GM19023 (cell line): Measurements from ENCODE around the gene DOP1B.
"Not testable (repeated sequence)": the region's sequence is repeated elsewhere in the genome, so short reads cannot be mapped to it uniquely, and the experiment has no call there.

ENCODE experiments used
- ATAC-seq: cut with Tn5 transposase; IDR thresholded peaks from one replicate; pipeline ENCODE4 v1.9.1; 2021; ENCODE audit warnings: mild to moderate bottlenecking, moderate library complexity; ENCODE audit not compliant: unreplicated experiment

Gene DOP1B, protein sequence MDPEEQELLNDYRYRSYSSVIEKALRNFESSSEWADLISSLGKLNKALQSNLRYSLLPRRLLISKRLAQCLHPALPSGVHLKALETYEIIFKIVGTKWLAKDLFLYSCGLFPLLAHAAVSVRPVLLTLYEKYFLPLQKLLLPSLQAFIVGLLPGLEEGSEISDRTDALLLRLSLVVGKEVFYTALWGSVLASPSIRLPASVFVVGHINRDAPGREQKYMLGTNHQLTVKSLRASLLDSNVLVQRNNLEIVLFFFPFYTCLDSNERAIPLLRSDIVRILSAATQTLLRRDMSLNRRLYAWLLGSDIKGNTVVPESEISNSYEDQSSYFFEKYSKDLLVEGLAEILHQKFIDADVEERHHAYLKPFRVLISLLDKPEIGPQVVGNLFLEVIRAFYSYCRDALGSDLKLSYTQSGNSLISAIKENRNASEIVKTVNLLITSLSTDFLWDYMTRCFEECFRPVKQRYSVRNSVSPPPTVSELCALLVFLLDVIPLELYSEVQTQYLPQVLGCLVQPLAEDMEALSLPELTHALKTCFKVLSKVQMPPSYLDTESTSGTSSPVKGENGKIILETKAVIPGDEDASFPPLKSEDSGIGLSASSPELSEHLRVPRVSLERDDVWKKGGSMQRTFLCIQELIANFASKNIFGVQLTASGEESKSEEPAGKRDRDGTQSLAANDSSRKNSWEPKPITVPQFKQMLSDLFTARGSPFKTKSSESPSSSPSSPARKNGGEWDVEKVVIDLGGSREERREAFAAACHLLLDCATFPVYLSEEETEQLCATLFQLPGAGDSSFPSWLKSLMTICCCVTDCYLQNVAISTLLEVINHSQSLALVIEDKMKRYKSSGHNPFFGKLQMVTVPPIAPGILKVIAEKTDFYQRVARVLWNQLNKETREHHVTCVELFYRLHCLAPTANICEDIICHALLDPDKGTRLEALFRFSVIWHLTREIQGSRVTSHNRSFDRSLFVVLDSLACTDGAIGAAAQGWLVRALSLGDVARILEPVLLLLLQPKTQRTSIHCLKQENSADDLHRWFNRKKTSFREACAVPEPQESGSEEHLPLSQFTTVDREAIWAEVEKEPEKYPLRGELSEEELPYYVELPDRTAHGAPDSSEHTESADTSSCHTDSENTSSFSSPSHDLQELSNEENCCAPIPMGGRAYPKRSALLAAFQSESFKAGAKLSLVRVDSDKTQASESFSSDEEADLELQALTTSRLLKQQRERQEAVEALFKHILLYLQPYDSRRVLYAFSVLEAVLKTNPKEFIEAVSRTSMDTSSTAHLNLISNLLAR (N-terminal part only)

DNA sequence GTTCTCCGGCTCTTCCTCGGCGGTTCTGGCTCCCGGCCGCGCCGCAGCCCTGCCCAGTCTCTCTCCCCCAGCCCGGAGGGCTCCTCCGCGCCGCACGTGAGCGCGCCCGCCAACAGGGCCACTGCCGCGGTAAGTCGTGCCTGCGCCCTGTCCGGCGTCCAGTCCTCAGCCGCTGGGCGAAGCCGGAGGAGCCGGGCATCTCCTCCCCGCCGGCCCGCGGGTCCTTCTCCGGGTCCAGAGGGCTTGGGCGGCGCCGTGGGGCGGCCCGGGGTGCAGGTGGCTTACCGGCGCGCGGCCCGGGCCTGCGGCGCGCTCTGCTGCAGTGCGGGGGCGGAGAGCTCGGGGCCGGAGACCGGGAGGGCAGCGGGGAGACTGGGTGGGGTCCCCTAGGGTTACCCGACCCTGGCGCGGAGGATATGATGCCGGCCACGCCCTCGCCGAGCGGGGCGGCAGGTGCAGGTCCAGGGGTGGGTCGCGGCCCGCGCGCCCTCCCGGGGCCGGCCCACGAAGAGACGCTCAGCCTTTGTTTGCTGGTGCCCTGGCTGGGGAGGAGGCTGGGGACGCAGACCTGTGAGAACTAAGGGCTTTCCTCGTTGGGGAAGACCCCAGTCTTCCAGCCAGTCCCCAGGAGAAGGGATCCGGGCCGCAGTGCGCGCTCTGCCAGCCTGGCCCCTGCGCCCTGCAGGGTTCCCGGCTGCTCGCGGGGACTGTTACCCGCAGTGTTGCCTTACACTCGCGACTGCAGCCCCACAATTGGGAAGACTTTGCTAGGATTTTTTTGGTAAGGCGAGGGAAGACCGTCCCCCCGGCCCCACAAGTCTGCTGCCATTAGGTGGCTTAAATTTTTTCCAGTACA, at the start of gene DOP1B:
DOP1B (plus strand) TSS at position 10 of the 856 bp plus-strand sequence. CDS start 7,910 bp downstream, outside the sequence.
- ATAC-seq = peak; percentile 26

DNA sequence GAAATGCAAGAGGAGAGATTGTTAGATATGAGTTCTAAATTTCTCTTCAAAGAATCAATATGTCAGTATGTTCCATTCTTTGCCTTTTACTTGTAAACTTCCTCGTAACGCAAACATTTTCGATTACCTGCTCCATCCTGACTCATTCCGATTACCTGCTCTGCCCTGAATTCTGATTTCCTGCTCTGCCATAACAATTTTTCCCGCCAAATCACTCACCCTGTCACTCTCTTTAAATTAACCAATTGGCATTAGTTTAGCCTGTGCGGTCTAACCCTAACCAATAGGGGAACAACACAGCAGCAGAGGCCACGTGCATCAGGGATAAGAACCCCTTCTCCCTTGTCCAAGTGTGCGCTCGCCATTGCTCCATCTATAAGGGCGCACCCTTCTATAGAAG, 46.8 kb upstream of the DOP1B start:
- ATAC-seq = no peak

DNA sequence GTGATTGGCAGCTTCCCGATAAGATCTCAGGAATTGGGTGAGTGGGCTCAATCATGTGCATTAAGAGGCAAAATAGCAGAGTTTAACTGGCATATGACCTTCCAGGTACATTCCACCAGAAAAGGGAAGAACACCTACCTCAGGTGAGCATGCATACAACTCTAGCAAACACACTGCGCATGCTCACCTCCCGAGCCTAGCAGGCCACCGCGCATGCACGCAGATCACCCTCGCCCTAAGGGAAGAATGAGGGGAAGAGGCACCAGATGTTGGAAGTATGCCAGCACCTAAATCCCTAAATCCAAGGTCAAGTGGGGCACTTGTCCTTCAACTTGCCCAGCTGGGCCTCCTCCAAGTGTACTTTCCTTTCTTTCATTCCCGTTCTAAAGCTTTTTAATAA, 45.4 kb upstream of the DOP1B start:
- no peak for ATAC-seq

DNA sequence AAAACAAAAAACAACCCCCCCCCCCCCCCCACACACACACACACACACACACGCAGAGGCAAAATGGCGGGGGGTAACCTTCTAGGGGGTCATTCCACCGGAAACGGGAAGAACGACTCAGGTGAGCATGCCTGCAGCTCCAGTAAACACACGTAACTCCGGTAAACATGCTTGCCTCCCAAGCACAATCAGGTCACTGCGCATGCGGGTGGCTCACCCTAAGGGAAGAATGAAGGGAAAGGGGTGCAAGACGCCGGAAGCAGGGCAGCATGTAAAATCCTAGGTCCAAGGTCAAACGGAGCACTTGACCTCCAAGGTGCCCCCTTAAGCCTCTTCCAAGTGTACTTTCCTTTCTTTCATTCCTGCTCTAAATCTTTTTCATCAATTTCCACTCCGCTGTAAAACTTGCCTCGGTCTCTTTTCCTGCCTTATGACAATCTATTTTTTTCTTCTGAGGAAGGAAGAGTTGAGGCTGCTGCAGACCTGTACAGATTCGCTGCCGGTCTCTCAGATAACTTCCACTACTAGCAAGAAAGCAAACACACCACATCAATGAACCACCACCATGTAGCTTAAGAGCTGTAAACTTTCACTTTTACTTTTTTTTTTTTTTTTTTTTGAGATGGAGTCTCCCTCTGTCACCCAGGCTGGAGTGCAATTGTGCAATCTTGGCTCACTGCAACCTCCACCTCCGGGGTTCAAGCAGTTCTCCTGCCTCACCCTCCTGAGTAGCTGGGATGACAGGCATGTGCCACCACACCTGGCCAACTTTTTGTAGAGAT, 42.8 kb upstream of the DOP1B start:
- ATAC-seq = no peak

DNA sequence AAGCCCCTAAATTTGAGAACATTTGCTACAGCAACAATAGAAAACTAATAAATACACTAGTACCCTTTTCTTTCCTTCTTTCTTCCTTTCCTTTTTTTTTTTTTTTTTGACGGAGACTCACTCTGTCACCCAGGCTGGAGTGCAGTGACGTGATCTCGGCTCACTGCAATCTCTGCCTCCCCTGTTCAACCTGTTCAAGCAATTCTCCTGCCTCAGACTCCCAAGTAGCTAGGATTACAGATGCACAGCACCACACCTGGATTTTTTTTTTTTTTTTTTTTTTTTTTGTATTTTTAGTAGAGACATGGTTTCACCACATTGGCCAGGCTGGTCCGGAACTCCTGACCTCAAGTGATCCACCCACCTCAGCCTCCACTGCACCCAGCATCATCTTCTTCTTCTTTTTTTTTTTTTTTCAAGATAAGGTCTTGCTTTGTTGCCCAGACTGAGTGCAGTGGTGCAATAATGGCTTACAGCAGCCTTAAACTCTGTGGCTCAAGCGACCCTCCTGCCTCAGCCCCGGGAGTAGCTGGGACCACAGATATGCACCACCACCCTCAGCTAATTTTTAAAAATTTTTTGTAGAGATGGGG, 41.4 kb upstream of the DOP1B start:
- ATAC-seq = no peak

DNA sequence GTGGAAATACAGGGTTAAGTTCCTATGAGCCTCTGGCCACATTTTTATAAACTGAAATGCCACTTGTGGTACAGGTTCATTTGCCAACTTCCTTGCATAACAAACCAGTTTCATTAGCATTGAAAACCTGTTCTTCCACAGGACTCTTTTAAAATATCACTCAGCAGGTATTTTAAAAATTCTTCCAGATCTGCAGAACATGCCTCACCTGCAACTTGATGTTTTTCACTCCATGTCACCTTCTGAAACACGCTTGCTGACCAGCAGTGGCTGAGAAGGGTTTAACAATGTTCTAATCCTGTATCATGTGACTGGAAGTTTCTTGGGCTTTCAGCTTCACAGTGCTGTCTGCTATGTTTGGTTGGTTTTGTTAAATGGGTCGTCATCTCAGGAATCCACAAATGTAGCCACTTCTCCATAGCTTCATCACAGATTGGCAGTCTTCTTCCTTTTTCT, 39.3 kb upstream of the DOP1B start:
- ATAC-seq = no peak

DNA sequence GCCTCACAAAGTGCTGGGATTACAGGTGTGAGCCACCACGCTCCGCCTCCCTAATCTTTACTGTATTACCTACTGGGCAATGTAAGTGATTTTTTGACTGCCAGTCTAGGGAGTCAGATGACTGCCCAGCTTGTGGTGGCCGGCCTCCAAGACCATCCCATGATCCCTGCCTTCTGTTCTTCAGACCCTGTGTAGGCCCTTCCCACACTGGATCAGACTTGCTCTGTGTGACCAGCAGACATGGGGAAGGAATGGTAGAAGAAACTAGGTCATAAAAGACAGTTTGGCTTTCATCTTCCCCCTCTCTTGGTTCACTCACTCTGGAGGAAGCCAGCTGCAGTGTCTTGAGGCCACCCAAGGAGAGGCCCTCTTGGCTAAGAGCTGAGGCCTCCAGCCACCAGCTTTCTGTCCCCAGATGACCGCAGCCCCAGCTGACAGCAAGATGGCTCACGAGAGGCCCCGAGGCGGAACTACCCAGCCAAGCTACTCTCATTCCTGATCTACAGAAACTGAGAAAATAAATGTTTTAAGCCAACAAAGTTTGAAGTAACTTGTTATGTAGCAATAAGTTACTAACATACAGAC, 36.2 kb upstream of the DOP1B start:
- no peak for ATAC-seq

DNA sequence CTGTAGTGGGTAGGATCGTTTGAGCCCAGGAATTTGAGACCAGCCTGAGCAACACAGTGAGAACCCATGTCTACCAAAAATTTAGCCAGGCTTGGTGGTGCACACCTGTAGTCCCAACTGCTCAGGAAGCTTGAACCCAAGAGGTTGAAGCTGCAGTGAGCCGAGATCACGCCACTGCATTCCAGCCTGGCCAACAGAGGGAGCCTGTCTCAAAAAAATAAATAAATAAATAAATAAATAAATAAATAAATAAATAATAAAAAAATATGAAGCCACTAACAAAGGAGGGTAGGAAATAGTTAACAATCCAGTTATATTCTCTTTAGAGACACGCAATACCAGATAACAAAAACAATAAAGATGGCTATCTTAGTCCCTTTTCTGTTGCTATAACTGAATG, 33.6 kb upstream of the DOP1B start:
- no peak for ATAC-seq

DNA sequence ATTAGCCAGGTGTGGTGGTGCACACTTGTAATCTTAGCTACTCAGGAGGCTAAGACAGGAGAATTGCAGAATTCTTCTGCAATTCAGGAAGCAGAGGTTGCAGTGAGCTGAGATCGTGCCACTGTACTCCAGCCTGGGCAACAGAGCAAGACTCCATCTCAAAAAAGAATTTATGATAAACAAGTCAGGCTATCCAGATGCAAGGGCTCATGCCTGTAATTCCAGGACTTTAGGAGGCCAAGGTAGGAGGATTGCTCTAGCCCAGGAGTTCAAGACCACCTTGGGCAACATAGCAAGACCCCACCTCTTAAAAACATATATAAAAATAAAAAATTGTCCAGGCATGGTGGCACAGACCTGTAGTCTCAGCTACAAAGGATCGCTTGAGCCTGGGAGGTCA, 32.2 kb upstream of the DOP1B start:
- no peak for ATAC-seq

DNA sequence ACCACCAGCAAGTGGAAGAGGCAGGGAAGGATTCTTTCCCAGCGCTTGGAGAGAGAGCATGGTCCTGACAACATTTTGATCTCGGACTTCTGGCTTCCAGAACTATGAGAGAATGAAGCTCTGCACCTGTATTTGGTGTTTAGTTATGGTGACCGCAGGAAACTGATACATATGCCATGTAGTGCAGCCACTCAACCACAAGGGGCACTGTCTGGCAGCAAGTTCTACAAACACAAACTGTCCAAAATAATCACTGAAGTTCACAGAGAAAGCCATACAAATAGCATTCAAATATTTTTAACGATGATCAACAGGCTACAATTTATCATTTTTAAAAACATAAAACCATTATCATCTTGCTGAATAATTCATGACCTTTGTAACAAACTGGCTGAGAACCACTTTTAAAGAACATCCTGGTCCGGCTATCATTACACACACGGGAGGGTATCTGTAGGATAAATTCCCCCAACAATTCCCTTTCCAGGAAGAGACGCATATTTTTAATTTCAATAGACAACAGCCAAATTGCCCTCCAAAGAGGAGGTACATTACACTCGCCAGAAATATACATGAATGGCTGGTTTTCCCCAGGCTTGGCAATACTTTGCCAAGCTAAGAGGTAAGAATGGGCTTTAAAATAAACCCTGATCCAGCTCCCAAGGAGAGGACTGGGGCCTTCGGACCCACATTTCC, 31.0 kb upstream of the DOP1B start:
- ATAC-seq = no peak

DNA sequence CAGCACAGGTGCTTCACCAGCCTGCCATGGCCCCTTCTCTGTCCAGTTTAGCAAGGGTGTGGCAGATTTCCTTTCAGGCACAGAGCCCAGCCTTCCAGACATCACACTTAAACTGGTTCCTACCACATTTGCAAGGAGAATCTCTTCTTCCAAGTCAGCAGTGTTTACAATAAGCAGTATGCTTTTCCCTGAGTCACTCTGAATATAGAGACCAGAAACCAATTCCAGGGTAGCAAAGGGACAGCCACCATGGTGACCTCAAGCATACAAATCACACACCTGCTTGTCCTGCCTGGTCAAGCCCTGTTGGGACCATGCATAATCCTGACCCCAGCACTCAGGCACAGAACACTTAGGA, 30.4 kb upstream of the DOP1B start:
- no peak for ATAC-seq

DNA sequence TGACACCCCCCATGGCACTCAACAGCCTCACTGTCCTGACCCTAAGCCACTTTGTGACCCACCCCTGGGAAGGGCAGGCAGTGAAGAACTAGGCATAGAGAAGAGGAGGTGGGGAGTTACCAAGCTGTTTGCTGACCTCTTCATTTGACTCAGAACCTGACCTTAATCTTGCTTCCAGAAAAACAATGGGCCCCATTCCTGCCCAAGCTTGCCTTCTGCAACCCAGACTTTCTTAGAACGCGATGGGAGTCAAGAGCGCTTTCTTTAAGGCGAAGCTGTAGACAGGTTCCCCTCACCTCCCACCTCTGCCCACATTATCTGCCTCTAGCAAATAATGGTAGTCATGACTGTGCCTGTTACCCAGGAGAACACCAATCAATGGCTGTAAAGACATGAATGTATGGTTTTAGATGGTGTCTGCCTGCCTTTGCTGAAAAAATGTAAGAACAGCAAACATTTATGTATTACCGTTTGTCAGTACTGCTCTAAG, 30.0 kb upstream of the DOP1B start:
- ATAC-seq = no peak

DNA sequence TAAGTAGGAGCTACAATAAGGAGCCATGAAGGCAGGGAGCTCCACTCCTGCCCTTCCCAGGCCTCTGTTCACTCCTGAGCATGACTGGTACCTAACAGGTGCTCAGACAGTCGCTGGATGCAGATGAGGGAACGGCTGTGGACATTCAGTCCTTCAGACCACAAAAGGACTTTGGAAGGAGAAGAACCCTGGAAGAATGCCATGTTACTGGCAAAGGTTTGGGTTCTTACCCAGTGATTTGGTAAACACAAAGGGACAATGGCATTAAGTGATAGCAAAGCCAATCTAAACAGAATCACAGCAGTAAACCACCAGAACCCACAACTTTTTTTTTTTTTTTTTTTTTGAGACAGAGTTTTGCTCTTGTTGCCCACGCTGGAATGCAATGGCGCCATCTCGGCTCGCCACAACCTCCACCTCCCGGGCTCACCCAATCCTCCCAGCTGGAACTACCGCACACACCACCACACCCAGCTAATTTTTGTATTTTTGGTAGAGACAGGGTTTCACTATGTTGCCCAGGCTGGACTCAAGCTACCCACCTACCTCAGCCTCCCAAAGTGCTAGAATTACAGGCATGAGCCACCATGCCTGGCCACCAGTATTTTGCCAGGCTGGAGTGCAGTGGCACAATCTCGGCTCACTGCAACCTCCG, 29.2 kb upstream of the DOP1B start:
- ATAC-seq = no peak

DNA sequence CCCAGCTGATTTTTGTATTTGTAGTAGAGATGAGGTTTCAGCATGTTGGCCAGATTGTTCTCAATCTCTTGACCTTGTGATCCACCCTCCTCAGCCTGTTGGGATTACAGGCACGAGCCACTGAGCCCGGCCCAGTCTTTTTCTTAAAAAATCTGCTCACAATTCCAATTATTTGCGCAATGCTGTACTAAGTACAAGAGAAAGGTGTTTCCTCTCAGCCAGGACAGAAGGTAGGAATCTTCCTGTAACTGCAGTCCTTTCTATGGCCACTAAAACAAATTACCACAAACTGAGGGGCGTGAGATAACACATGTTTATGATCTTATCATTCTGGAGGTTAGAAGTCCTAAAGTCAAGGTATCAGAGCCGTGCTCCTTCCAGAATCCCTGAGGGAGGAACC, 28.6 kb upstream of the DOP1B start:
- ATAC-seq = no peak

DNA sequence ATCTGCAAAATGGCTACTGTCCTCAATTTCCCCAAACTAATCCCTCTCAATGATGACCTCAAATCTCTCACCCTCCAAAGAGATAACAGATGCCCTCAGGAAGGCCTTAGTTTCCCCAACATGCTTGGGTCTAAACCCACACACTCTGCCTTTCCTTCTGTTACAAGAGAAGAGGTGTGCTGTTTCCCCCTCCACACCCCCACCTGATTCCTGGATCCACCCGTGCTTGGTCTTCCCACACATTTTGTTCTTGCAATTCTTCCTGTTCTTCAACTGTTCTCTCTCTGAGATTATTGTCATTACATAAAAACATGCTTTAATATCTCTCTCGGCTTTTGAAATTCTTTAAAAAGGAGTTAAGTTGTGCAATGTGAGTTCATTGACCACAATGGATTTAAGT, 27.4 kb upstream of the DOP1B start:
- ATAC-seq = no peak

DNA sequence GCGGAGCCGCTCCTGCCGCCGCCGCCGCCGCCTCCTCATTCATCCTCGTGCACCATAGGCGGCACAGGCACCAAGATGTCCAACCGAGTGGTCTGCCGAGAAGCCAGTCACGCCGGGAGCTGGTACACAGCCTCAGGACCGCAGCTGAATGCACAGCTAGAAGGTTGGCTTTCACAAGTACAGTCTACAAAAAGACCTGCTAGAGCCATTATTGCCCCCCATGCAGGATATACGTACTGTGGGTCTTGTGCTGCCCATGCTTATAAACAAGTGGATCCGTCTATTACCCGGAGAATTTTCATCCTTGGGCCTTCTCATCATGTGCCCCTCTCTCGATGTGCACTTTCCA, 26.2 kb upstream of the DOP1B start:
- not testable (repeated sequence) for ATAC-seq

DNA sequence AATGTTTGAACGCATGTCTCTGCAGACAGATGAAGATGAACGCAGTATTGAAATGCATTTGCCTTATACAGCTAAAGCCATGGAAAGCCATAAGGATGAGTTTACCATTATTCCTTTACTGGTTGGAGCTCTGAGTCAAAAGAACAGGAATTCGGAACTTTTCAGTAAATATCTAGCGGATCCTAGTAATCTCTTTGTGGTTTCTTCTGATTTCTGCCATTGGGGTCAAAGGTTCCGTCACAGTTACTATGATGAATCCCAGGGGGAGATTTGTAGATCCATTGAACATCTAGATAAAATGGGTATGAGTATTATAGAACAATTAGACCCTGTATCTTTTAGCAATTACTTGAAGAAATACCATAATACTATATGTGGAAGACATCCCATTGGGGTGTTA, 25.8 kb upstream of the DOP1B start:
- ATAC-seq = not testable (repeated sequence)

DNA sequence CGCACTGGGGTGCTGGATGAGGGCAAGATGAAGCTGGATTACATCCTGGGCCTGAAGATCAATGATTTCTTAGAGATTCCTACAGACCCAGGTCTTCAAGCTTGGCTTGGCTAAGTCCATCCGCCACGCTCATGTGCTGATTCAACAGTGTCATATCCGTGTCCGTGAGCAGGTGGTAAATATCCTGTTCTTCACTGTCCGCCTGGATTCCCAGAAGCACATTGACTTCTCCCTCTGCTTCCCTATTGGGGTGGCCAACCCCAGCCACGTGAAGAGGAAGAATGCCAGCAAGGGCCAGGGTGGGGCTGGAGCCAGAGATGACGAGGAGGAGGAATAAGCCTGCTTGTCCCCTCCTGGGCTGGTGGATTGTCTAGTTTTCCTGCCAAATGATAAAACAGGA, 23.9 kb upstream of the DOP1B start:
- ATAC-seq = no peak
